Lower lobe of right lung (tissue), 2 donors: Measurements from ENCODE around the gene SPDYE8. TPM values are rescaled to one million over a fixed set of nuclear protein-coding genes. Genes with fewer than 3 reads are reported as not detected.
"Not testable (repeated sequence)": the region's sequence is repeated elsewhere in the genome, so short reads cannot be mapped to it uniquely, and the experiment has no call there.

ENCODE experiments used
- ATAC-seq, 2 donors: fragments of 200-7000 bp; cut with Tn5 transposase; one replicate each; pipeline ENCODE4 v1.9.1; 2020 to 2022; ENCODE audit warnings: mild to moderate bottlenecking in 2 of 2, moderate library complexity in 2 of 2
- DNase-seq: peaks from one replicate; pipeline ENCODE4 v3.0.0-alpha.2; 2020
- H3K27ac ChIP-seq: fragments of 200-600 bp; one replicate; pipeline ENCODE4 v1.8.0; 2022
- H3K27me3 ChIP-seq: fragments of 200-600 bp; one replicate; pipeline ENCODE4 v1.8.0; 2022; ENCODE audit warnings: low read depth
- H3K36me3 ChIP-seq: fragments of 200-600 bp; one replicate; pipeline ENCODE4 v1.8.0; 2022; ENCODE audit warnings: mild to moderate bottlenecking
- H3K4me1 ChIP-seq: fragments of 200-600 bp; one replicate; pipeline ENCODE4 v1.8.0; 2022
- H3K4me3 ChIP-seq: fragments of 200-600 bp; one replicate; pipeline ENCODE4 v1.8.0; 2022; ENCODE audit warnings: mild to moderate bottlenecking
- H3K9me3 ChIP-seq: fragments of 200-600 bp; one replicate; pipeline ENCODE4 v1.8.0; 2022
- intact Hi-C: fragments of 100-400 bp; cut with DNase I; formaldehyde crosslinking; loops from one replicate; pipeline ENCODE4 v1.11.0; 2022
- long read RNA-seq: library from polyadenylated mRNA; unstranded; transcript quantifications from one replicate; pipeline ENCODE4 v2.0.0, GENCODE V29; 2021
- total RNA-seq: library from RNA; stranded (reverse); fragmentation: NEBNext Ultra II Directional; extraction: Animal tissue kit (Norgen Biotek cat#: 25700); gene quantifications from one replicate; pipeline ENCODE4 v1.2.1, GENCODE V29; 2021
- donor health status: DM: no; HTN: yes; CAD: no; lungs with severe emphysema.

The SPDYE8 gene, protein sequence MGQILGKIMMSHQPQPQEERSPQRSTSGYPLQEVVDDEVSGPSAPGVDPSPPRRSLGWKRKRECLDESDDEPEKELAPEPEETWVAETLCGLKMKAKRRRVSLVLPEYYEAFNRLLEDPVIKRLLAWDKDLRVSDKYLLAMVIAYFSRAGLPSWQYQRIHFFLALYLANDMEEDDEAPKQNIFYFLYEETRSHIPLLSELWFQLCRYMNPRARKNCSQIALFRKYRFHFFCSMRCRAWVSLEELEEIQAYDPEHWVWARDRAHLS
- not detected for total RNA-seq
- long read RNA-seq, partial matches to known transcripts, result 0 of 3 reads
- long read RNA-seq, other reads (novel, unspliced or antisense), result 3 of 3 reads

DNA sequence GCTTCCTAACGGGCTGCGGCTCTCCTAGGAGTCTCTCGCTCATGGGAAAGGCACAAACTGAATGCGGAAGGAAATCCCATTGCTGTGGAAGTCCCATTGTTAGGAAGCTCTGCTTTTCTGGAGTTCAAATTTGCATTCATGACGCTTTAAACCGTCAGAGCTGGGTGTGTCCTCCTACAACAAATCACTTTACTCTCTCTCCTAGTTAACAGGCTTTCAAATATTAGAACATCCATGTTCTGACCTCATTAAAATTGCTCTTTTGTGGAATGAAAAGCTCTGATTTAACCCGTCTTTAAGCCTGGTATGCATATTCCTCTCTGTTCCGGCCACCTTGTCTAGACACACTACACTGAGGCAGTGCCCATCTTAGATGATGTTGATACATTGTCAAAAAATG is at the start of gene SPDYE8:
Gene SPDYE8, minus strand, starts transcription at position 101 of the 400 bp plus-strand sequence. CDS start 1,800 bp downstream, outside the sequence.
- ATAC-seq, DNase-seq, H3K4me3 ChIP-seq, H3K27ac ChIP-seq, H3K4me1 ChIP-seq, H3K36me3 ChIP-seq, H3K9me3 ChIP-seq, H3K27me3 ChIP-seq, intact Hi-C loops: not testable (repeated sequence)

DNA sequence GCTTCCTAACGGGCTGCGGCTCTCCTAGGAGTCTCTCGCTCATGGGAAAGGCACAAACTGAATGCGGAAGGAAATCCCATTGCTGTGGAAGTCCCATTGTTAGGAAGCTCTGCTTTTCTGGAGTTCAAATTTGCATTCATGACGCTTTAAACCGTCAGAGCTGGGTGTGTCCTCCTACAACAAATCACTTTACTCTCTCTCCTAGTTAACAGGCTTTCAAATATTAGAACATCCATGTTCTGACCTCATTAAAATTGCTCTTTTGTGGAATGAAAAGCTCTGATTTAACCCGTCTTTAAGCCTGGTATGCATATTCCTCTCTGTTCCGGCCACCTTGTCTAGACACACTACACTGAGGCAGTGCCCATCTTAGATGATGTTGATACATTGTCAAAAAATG is 28.2 kb upstream of the SPDYE8 start, which contains the start of gene SPDYE11:
Gene SPDYE11, minus strand, starts transcription at position 101 of the 400 bp plus-strand sequence. CDS start 1,800 bp downstream, outside the sequence.
- DNase-seq, H3K27ac ChIP-seq, H3K36me3 ChIP-seq, H3K4me3 ChIP-seq, H3K27me3 ChIP-seq, H3K4me1 ChIP-seq, H3K9me3 ChIP-seq, intact Hi-C loops, ATAC-seq: not testable (repeated sequence)

DNA sequence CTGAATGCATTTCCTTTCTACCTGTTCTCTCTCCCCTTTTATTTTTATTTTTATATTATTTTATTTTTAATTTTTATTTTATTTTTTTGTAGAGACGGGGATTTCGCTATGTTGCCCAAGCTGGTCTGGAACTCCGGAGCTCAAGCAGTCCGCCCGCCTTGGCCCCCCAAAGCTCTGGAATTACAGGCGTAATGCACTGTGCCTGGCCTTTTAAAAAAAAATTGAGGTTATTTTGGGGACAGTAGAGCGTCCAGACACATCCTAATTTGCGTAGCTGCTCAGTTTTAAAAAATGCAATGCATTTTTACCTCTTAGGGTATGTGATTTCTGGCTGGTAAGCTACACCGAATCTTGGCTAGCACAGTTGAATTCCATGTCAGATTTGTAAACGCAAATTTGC is 23.1 kb downstream of the SPDYE8 start:
- H3K36me3 ChIP-seq, intact Hi-C loops, H3K27me3 ChIP-seq, H3K9me3 ChIP-seq, ATAC-seq: not testable (repeated sequence)
- Histone ChIP-seq H3K4me1 (peaks cover 10% of the 10 kb centered on the region), H3K4me3 (peak overlapping the region; percentile 62), H3K27ac (peak overlapping the region; percentile 88)
- DNase-seq, result peak; percentile 51

DNA sequence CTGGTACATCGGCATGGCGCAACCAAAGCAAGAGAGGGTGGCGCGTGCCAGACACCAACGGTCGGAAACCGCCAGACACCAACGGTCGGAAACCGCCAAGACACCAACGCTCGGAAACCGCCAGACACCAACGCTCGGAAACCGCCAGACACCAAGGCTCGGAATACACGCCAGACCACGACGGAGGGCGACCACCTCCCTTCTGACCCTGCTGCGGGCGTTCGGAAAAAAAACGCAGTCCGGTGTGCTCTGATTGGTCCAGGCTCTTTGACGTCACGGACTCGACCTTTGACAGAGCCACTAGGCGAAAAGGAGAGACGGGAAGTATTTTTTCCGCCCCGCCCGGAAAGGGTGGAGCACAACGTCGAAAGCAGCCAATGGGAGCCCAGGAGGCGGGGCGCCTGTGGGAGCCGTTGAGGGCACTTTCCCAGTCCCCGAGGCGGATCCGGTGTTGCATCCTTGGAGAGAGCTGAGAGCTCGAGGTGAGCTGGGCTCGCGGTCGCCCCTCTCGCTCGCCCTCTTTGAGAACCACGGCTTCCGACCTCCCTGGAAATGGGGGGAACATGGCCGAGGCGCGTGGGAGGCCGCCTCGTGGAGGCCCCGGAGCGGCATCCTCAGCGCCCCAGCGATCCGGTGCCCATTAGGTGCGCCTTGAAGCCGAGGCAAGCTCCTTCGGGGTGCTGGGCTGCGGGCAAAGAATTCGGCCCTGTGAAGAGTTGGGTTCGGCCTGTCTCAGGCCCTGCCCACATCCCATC is 23.7 kb downstream of the SPDYE8 start:
- H3K27me3 ChIP-seq, H3K9me3 ChIP-seq, intact Hi-C loops, H3K36me3 ChIP-seq: not testable (repeated sequence)
- DNase-seq (peak; percentile 90), ATAC-seq (peak; percentile 97)
- Histone ChIP-seq H3K27ac (peak overlapping the region; percentile 88), H3K4me3 (peak overlapping the region; percentile 62), H3K4me1 (peaks cover 10% of the 10 kb centered on the region)

DNA sequence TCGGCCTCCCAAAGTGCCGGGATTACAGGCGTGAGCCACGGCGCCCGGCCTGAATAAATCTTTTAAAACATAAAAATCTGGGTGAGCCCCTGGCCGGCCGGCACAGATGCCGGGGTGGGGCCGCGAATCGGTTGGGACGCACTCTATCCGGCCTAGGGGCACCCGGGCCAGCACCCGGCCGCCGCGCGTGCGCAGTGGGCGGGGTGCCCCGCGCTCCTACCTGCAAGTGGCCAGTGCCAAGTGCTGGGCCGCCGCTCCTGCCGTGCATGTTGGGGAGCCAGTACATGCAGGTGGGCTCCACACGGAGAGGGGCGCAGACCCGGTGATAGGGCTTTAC is 24.2 kb downstream of the SPDYE8 start:
- ATAC-seq, result peak; percentile 97 to 99
- H3K27ac ChIP-seq, result peak overlapping the region; percentile 88
- H3K4me3 ChIP-seq, result peak overlapping the region; percentile 62
- DNase-seq, result peak; percentile 89
- H3K9me3 ChIP-seq, intact Hi-C loops, H3K27me3 ChIP-seq, H3K36me3 ChIP-seq: not testable (repeated sequence)
- peaks cover 10% of the 10 kb centered on the region for H3K4me1 ChIP-seq

DNA sequence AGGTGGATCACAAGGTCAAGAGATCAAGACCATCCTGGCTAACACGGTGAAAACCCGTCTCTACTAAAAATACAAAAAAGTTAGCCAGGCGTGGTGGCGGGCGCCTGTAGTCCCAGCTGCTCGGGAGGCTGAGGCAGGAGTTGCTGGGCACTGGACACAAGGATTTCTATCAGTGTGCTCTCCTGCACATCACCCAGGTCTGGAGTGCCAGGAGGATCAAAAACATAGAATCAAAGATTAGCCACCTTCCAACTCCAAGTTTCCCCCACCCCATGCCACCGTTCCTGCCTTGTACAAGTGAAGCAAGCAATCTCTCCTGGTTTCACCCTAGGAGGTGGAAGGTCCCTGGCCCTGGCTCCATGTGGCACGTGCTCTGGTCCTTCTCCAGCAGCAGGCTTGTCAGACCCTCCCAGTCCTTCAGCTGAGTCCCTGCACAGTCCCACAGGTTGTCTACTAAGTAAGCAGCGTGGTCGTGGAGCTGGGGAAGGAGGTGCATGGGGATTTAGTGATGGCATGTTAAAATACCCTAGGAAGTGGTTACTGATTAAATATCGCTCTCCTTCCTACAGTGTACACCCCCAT is 31.6 kb downstream of the SPDYE8 start:
- H3K36me3 ChIP-seq, H3K27me3 ChIP-seq, H3K4me1 ChIP-seq, H3K27ac ChIP-seq, H3K4me3 ChIP-seq, ATAC-seq, intact Hi-C loops, DNase-seq, H3K9me3 ChIP-seq: not testable (repeated sequence)

DNA sequence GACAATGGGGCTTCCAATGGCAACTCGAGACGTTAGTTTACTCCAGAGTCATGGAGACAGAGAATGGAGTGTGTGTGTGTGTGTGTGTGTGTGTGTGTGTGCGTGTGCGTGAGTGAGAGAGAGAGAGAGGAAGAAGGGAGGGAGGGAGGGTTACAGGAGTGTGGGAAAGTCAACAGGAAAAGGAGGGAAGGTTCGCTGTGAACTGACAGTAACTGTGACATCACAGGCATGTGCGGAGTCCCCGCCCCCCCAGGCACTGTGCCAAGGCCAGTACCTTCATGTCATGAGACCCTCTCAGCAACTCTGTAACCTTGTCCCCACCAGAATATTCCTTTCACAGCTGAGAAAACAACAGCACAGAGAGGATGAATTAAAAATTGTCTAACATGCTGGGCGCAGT is 32.1 kb downstream of the SPDYE8 start:
- H3K9me3 ChIP-seq, H3K27ac ChIP-seq, H3K27me3 ChIP-seq, intact Hi-C loops, H3K4me1 ChIP-seq, H3K36me3 ChIP-seq, H3K4me3 ChIP-seq, DNase-seq: not testable (repeated sequence)
- ATAC-seq, result peak; percentile 29 to 39

DNA sequence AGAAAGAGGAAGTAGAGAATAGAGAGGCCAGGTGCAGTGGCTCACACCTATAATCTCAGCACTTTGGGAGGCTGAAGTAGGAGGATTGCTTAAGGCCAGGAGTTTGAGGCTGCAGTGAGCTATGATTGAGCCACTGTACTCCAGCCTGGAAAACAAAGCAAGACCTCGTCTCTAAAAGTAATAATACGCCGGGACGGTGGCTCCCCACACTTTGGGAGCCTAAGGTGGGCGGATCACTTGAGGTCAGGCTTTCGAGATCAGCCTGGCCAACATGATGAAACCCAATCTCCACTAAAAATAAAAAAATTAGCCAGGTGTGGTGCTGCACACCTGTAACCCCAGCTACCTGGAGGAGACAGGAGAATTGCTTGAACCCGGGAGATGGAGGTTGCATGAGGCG is 34.1 kb downstream of the SPDYE8 start:
- DNase-seq, H3K36me3 ChIP-seq, ATAC-seq, H3K4me3 ChIP-seq, H3K27ac ChIP-seq, H3K27me3 ChIP-seq, H3K4me1 ChIP-seq, intact Hi-C loops, H3K9me3 ChIP-seq: not testable (repeated sequence)

DNA sequence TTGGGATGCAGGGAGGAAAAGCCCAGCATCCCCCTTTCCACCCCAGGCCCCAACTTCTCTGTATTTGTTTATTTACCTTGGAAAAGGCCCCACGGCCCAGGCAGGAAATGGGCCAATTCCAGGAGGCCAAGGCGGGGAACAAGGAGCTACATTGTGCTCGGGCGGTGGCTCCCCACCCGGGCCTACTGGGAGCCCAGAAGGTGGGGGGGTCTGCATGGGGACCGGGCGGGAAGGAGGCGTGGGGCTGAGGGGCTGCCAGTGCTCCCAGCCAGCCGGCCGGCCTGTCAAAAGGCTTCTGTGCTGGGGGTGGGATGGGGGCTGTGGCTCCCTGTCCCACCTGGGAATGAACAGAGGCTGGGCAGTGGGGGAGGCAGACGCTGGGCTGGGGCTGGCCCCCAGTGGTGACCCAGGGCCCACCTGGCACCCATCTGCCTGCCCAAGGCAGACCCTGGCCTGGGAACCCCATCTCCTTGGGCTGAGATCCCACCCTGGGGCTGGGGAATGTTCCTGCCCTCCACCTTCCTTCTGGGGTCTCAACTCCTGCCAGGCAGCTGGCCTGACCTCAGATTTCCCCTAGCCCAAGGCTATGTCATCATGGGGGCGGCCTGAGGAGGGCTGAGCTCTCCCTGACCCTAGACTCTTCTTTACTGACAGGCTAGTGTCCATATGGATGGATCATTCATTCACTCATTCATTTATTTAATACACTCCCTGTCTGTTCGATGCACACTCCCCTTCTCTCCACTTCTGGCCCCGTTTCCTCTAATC is 39.2 kb downstream of the SPDYE8 start:
- DNase-seq (peak; percentile 32), ATAC-seq (peak; percentile 54 to 67)
- H3K4me3 ChIP-seq, H3K27me3 ChIP-seq, H3K36me3 ChIP-seq, H3K9me3 ChIP-seq, H3K27ac ChIP-seq, intact Hi-C loops, H3K4me1 ChIP-seq: not testable (repeated sequence)

DNA sequence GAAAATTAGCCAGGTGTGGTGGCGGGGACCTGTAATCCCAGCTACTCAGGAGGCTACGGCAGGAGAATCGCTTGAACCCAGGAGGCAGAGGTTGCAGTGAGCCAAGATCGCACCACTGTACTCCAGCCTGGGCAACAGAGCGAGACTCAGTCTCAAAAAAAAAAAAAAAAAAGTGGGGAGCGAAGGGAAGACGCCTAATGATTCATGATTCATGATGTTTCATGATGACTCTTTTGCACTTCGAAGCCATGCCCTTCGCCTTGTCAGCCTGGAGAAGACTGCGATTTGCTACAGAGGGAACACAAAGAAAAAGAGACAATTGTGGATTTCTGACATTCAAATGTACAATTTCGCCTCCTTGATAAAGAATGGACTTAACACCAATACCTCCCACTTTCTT is 47.5 kb downstream of the SPDYE8 start:
- H3K4me3 ChIP-seq, H3K4me1 ChIP-seq, H3K9me3 ChIP-seq, intact Hi-C loops, H3K27ac ChIP-seq, H3K27me3 ChIP-seq, ATAC-seq, DNase-seq, H3K36me3 ChIP-seq: not testable (repeated sequence)

DNA sequence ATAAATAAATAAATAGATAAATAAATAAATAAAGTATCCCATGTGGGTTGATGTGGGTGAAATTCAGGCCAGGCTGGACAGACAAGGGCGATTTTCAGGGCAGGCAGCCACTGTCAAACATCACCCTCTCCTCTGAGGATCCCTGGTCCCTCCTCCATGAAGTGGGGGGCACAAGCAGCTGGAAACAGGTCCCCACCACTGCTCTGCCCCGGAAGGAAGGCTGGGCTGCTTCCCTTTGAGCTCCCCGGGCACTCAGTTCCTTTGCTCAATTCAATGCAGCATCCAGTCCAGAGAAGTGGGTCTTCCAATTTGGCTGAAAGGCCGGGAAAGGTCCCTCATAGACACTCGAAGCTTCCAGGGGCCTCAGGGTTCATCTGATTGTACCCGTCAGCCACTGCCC is 49.2 kb downstream of the SPDYE8 start:
- DNase-seq, result not testable (repeated sequence)

DNA sequence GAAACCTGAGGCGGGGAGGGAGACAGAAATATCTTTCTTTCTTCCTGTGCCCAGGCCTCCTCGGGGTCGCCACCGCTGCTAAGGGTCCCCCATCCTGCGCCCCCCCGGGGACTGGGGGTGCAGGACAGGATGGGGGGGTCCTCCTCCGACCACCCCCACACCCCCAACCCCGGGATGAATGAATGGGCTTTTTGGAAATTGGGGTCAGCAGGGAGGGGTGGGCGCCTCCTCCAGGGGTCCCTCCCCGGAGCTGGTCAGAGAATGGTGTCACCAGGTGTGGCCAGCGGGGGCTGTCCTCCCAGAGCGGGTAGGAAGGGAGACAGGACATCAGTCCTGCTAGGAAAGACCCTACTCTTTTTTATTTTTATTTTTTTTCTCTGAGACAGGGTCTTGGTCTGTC is 53.1 kb downstream of the SPDYE8 start:
- ATAC-seq, result peak in 1 of 2 donors; percentile 23
- H3K4me1 ChIP-seq, H3K4me3 ChIP-seq, H3K27me3 ChIP-seq, H3K27ac ChIP-seq, intact Hi-C loops, H3K9me3 ChIP-seq, DNase-seq, H3K36me3 ChIP-seq: not testable (repeated sequence)

More for the DNA sequence above, 49.2 kb downstream of the SPDYE8 start:
- H3K4me1 ChIP-seq, H3K27me3 ChIP-seq, H3K9me3 ChIP-seq, H3K4me3 ChIP-seq, intact Hi-C loops, H3K36me3 ChIP-seq, H3K27ac ChIP-seq: not testable (repeated sequence)
- ATAC-seq, result peak in 1 of 2 donors; percentile 12

DNA sequence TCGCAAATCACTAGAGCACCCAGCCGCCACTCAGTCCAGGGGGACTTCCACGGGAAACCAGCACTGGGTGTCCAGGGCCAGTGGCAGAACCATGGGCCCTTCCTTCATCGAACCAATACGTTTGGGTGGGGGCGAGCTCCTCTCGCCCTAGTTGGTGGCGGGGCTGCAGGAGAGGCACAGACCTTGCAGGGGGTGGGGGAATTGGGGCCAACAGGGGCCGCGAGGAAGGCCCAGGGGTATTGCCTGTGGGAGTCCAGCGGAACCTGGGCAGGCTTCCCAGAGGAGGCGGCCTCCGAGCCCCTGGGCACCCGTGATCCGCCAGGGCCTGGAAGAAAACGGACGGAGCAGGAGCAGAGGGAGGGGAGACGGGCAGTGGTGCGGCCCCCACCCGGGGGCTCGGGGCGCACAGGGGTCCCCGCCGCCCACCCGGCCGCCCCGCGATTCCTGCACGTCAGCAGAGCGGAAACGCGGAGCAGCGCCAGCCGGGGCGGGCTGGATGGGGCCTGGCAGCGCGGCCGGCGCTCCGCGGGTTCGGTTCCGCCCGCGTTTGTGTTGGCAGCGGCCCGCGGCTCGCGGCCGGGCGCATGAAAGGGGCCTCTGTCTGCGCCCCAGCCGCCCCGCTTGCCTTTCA is 53.8 kb downstream of the SPDYE8 start:
- H3K9me3 ChIP-seq, H3K27me3 ChIP-seq, intact Hi-C loops, H3K4me1 ChIP-seq, H3K4me3 ChIP-seq, H3K36me3 ChIP-seq, H3K27ac ChIP-seq: not testable (repeated sequence)
- ATAC-seq (peak in 1 of 2 donors; percentile 34), DNase-seq (peak; percentile 29)
